ENCODE measurements around the gene MAP3K6.

MAP3K6 gene

DNA sequence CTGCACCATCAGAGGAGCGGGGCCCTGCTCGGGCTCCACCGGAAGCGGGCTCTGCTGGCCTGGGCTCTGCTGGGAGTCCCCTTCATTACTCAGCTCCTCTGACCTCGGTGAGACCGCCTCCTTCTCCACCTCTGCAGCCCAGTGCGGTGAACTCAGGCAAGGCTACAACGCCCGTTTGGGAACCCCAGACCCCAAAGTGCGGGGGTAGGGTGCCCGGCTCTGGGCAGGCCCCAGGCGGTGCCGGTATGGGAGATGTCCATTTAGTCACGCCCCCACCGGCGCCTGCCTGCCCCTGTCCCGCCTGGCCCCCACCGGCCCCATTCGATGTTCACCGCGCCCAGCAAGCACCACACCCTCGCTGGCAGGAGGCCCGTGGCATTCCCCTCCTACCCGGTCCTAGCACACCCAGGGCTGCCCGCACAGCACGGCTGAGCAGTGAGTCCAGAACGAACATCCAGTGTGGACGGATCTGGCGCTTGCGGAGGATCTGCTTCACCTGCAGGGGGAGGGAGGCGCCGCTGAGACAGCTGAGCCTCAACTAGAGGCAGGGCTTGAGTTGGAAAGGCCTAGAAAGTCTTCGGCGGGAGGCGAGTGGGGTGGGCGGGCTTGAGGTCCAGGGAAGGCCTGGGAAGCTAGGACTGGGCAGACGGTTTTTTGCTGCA lies 10.0 kb downstream of the MAP3K6 start:
- no peak for DNase-seq (ENCODE audit: low spot score)

DNA sequence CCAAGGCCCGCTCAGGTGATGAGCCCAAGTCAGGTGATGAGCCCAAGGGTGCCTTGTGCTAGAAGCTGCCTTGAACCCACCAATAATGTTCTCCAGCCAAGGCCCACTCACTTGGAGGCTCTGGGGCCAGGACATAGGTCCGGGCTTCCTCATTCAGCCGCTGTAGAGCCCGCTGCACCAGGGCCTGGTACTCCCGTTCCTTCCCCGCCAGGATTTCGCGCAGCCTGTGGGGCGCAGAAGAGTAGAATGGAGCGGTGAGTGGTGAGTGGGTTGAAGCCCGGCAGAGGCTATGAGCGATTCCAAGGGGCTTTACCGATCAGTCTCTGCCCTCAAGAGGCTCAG lies 10.5 kb downstream of the MAP3K6 start:
- no peak for DNase-seq (ENCODE audit: low spot score)

DNA sequence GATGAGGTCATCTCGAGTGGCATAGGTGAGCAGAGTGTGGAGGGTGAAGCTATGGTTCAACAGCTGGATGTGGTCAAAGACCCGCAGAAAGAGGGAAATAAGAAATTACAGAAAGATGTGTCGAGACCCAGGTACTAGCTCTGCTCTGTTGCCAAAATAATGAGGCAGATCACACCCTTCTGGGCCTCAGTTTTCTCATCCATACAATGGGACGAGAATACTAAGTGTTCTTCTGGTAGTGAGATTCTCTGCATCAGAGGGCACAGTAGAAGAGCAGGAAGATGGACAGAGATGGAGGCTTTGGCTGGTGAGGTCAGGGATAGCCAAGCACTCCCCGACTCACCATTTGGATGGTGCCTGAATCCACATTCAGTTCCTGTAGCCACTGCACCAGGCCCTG lies 11.1 kb downstream of the MAP3K6 start:
- DNase-seq (ENCODE audit: low spot score): no peak

DNA sequence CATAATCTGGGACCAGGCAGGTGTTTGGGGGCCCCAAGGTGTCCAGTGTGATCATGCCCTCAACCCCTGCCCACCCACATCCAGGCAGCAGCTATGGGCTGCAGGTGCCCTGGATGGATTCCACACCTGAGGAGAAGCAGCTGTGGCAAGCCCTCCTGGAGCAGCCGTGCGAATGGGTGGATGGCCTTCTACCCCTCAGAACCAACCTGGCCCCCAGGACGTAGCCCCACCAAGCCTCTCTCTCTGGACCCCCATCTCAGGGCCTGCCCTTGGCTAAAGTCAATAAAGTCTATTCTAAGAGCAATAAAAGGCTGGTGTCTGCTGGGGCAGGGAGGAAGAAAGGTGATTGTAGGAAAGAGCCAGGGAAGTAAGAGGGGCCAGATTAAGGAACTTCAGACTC lies 13.1 kb downstream of the MAP3K6 start:
- no peak for DNase-seq (ENCODE audit: low spot score)

DNA sequence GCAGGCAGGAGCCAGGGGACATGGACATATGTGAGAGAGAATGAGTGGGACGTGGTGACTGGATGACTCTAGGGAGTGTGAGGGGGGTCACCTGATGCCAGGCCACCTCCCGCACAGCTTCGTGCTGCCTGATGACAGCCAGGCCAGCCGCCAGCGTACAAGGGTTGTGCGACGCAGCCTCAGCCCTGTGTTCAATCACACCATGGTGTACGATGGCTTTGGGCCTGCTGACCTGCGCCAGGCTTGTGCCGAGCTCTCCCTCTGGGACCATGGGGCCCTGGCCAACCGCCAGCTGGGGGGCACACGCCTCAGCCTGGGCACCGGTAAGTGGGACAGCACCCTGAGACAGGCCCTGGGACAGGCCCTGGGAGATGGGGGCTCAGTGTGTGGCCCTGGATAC lies 13.6 kb downstream of the MAP3K6 start:
- no peak for DNase-seq (ENCODE audit: low spot score)

- no peak for DNase-seq (ENCODE audit: low spot score)
Observed at GRCh38 chr1:27351541-27352107, 15.1 kb downstream of the MAP3K6 start.

- DNase-seq (ENCODE audit: low spot score): no peak
Observed at GRCh38 chr1:27350663-27351540, 15.9 kb downstream of the MAP3K6 start.

GRCh38 chr1:27349784-27350662 lies 16.7 kb downstream of the MAP3K6 start:
- no peak for DNase-seq (ENCODE audit: low spot score)

- DNase-seq (ENCODE audit: low spot score): no peak
Observed at GRCh38 chr1:27348861-27349783, 17.6 kb downstream of the MAP3K6 start.

- DNase-seq (ENCODE audit: low spot score): no peak
Observed at GRCh38 chr1:27346991-27347624, 19.7 kb downstream of the MAP3K6 start.

DNA sequence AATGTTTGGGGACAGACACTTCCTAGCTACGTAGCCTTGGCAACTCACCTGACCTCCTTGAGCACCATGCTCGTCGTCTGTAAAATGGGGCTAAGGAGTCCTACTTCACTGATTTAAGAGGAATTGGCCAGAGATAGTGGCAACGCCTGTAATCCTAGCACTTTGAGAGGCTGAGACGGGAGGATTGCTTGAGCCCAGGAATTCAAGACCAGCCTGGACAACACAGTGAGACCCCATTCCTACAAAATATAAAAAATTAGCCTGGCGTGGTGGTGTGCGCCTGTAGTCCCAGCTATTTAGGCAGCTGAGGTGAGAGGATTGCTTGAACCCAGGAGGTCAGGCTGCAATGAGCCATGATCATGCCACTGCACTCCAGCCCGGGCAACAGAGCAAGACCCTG lies 20.4 kb downstream of the MAP3K6 start:
- DNase-seq (ENCODE audit: low spot score): no peak

DNA sequence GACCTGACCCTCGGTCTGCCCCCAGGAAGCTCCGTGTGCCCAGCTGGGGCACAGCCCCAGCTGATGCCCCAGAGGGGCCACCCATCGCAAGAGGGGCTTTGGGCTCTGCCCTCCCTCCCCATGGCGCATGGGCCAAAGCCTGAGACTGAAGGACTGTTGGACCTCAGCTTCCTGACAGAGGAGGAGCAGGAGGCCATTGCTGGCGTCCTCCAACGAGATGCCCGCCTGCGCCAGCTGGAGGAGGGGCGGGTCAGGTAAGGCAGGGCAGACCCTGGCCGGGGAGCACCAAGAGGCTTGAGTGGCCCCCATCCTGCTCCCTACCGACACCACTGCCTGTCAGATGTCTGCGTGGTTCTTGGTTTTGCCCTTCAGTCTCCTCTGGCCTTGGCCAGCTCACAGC lies 21.5 kb downstream of the MAP3K6 start:
- DNase-seq (ENCODE audit: low spot score): no peak

DNA sequence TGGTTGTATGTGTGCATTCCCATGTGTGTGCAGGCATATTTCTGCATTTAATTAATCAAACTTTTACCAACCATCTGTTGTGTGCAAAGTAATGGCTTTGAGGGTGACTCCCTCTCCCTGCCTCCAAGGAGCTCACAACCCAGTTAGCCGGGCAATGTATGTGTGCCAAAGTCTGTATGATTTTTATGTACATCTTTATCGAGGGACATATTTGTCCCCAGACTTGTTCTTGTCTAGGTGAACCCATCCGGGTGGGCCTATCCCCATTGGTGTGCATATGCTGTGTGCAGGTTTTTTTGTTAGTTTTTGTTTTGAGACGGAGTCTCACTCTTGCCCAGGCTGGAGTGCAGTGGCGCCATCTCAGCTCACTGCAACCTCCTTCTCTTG lies 23.1 kb downstream of the MAP3K6 start:
- DNase-seq (ENCODE audit: low spot score): no peak

DNA sequence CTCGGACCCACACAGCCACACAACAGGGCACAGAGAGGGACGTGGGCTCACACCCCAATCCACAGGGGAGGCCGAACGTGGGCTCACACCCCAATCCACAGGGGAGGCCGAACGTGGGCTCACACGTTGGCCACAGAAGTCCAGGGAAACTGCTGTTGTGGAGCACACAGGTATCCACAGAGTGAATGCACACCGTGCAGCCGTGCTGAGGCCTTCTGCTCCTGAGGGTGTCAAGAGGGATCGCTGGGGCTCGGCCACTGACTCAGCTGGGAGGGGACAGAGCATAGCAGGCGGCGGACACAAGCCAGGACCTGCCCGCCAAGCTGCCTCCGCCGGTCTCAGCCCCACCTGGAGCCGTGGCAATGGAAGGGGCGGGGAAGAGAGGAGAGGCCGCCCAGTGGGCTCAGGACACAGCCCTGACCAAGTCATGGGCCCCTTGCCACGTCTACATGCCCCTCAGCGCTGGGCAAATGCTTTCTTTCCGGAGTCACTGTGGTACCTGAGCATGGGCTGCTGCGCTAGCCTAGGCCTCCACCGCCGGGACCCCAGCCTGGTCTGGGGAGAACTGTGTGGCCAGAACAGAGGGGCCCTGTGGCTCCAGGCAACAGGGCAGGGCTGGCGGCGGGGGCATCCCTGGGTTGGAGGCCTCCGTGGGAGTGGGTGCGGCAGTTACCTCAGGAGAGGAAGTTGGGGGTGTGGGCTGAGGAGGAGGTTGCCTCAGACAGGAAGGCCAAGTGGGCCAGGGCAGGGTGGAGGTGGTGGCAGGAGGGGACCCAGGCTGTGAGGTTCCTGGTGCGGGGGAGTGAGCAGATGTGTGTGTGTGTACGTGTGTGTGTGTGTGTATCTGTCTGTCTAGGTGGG lies 23.8 kb downstream of the MAP3K6 start:
- no peak for DNase-seq (ENCODE audit: low spot score)

DNA sequence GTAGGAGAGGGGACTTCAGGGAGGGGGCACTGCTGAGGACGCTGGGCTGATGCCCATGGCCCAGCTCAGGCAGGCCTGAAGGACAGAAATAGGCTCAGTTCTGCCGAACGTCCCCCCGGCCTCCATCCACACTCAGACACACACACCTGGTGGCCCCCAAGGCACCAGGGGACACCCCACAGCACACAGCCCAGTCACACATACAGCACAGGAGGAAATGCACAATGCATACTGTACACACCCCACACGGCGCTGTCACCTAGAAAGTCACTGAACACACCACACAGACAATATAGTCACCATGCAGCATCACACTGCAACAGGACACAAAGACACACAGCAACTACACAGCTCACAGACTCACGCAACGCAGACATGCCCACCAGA lies 24.4 kb downstream of the MAP3K6 start:
- DNase-seq (ENCODE audit: low spot score): no peak

DNA sequence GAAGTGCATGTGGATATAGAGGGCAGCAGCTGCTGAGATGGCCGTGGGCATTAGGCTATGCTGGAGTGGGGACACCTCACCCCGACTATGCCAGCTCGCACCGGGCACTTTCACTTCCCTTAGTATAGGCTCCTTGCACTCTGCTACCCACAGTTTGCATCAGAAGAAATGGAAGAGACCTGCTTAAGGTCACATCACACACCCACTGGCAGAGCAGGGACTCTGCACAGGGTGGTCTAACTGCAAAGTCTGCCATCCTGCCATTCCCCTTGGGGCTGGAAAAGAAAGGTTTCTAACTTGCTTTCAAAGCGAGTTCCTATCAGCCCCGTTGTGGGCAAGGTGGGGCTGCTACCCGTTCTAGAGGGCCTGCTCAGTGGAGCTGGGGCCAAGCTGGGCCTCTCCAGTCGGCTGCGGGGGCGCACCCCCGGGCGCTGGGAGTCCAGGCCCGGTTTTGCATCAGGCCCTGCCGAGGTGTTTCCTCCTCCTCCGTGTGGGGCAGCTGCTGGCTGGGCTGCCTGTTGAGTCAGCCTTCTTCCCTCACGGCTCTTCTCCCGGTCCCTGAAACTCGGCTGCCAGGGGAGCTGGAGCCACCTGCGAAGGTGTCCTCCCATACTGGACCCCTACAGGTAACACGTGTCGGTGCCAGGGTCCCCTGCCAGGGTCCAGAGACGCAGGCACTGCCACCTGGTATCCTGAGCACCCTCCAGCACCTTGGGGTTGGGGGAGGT lies 25.1 kb downstream of the MAP3K6 start, which contains the start of gene SYTL1:
SYTL1 (plus strand) TSS at position 498 of the 728 bp plus-strand sequence. CDS start 3,313 bp downstream, outside the sequence.
- no peak for DNase-seq (ENCODE audit: low spot score)

GRCh38 chr1:27339213-27339612 lies 27.5 kb downstream of the MAP3K6 start:
- DNase-seq (ENCODE audit: low spot score): no peak

GRCh38 chr1:27338751-27339150 lies 28.0 kb downstream of the MAP3K6 start:
- DNase-seq (ENCODE audit: low spot score): no peak

DNA sequence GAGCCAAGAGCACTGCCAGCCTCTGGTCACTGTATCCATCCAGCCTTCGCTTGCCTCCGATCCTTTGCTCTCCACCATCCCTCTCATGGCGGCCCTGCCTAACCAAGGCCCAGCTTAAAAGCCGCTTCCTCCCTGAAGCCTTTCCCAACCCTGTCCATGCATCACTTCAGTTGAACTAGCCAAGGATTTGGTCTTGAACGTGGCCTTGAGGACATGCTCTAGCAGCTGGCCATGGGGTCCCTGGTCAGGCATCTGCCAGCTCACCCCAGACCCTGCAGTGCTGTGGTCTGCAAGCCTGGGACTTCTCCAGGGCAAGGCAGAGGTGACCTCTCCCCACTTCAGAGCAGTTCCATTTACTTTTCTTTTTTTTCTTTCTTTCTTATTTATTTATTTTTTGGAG lies 30.0 kb downstream of the MAP3K6 start:
- DNase-seq (ENCODE audit: low spot score): no peak

Data from pons (tissue), 1 donor.